Mesenchymal stem cell (in vitro differentiated cells and primary cell): Measurements from ENCODE around the gene ARG2.

ENCODE experiments used
- DNase-seq: peaks from one replicate; pipeline ENCODE4 v3.0.0-alpha.2; 2013
- H2AFZ ChIP-seq: one replicate; pipeline ENCODE4 v1.6.1; 2013; ENCODE audit warnings: low read depth, mild to moderate bottlenecking, control low read depth, inconsistent platforms, low read length, moderate library complexity
- H2AK5ac ChIP-seq: 2 replicates; pipeline ENCODE4 v1.6.1; 2013; ENCODE audit warnings: low read length, moderate library complexity, mild to moderate bottlenecking, inconsistent platforms; ENCODE audit not compliant: severe bottlenecking
- H2BK120ac ChIP-seq: one replicate; pipeline ENCODE4 v1.6.1; 2013; ENCODE audit warnings: low read depth, mild to moderate bottlenecking, inconsistent platforms, low read length, moderate library complexity
- H2BK12ac ChIP-seq, 2 experiments: one replicate each; pipeline ENCODE4 v1.6.1; 2013; ENCODE audit warnings: inconsistent platforms in 2 of 2, low read length in 2 of 2, mild to moderate bottlenecking in 2 of 2, moderate library complexity in 2 of 2, control low read depth in 1 of 2
- H2BK15ac ChIP-seq: one replicate; pipeline ENCODE4 v1.6.1; 2013; ENCODE audit warnings: mild to moderate bottlenecking, low read depth, inconsistent platforms; ENCODE audit not compliant: poor library complexity, severe bottlenecking
- H2BK5ac ChIP-seq: 2 replicates; pipeline ENCODE4 v1.6.1; 2013; ENCODE audit warnings: low read depth, mild to moderate bottlenecking, low read length, control low read depth, inconsistent platforms; ENCODE audit not compliant: poor library complexity, severe bottlenecking
- H3K14ac ChIP-seq, 2 experiments: one replicate each; pipeline ENCODE4 v1.6.1; 2013; ENCODE audit warnings: inconsistent platforms in 2 of 2, low read length in 2 of 2, control low read depth in 1 of 2, mild to moderate bottlenecking in 1 of 2, moderate library complexity in 1 of 2
- H3K18ac ChIP-seq, 2 experiments: one replicate each; pipeline ENCODE4 v1.6.1; 2013; ENCODE audit warnings: inconsistent platforms in 2 of 2, low read length in 2 of 2, control low read depth in 1 of 2, low read depth in 1 of 2, mild to moderate bottlenecking in 1 of 2
- H3K23ac ChIP-seq, 2 experiments: one replicate each; pipeline ENCODE4 v1.6.1; 2013; ENCODE audit warnings: inconsistent platforms in 2 of 2, low read length in 2 of 2, mild to moderate bottlenecking in 2 of 2, moderate library complexity in 2 of 2, control low read depth in 1 of 2
- H3K27ac ChIP-seq: 2 replicates; pipeline ENCODE4 v1.5.1; 2013; ENCODE audit warnings: mild to moderate bottlenecking, moderate library complexity, low read length, control low read depth, inconsistent platforms; ENCODE audit not compliant: poor library complexity, severe bottlenecking
- H3K27me3 ChIP-seq, 2 experiments: 2 replicates each; pipeline versions ENCODE4 v1.6.1 to v1.7.0; 2013; ENCODE audit warnings: low read length in 2 of 2, mild to moderate bottlenecking in 2 of 2, moderate library complexity in 2 of 2, control low read depth in 1 of 2, inconsistent platforms in 1 of 2; ENCODE audit not compliant: control insufficient read depth in 1 of 2, insufficient read depth in 1 of 2
- H3K36me3 ChIP-seq, 2 experiments: 2 replicates each; pipeline versions ENCODE4 v1.6.1 to v1.7.0; 2013; ENCODE audit warnings: low read length in 2 of 2, control low read depth in 1 of 2, inconsistent platforms in 1 of 2, low read depth in 1 of 2, mild to moderate bottlenecking in 1 of 2; ENCODE audit not compliant: insufficient read depth in 2 of 2, control insufficient read depth in 1 of 2
- H3K4ac ChIP-seq, 2 experiments: one replicate each; pipeline ENCODE4 v1.6.1; 2013; ENCODE audit warnings: inconsistent platforms in 2 of 2, low read length in 2 of 2, mild to moderate bottlenecking in 2 of 2, moderate library complexity in 2 of 2, control low read depth in 1 of 2, low read depth in 1 of 2
- H3K4me1 ChIP-seq: 2 replicates; pipeline ENCODE4 v1.6.1; 2013; ENCODE audit warnings: low read depth, low read length, control low read depth; ENCODE audit not compliant: control insufficient read depth, insufficient read depth
- H3K4me2 ChIP-seq: 2 replicates; pipeline ENCODE4 v1.6.1; 2013; ENCODE audit warnings: low read length, mild to moderate bottlenecking, inconsistent platforms; ENCODE audit not compliant: poor library complexity, severe bottlenecking
- H3K4me3 ChIP-seq, 2 experiments: 2 replicates each; pipeline versions ENCODE4 v1.5.1 to v1.7.0; 2013; ENCODE audit warnings: low read length in 2 of 2, mild to moderate bottlenecking in 2 of 2, control low read depth in 1 of 2, low read depth in 1 of 2; ENCODE audit not compliant: insufficient read depth in 1 of 2
- H3K79me1 ChIP-seq: replicated peaks from 2 replicates; pipeline ENCODE4 v1.6.1; 2013; ENCODE audit warnings: mild to moderate bottlenecking, control low read depth, low read length, inconsistent platforms; ENCODE audit not compliant: poor library complexity, severe bottlenecking
- H3K9ac ChIP-seq: 2 replicates; pipeline ENCODE4 v1.7.0; 2013; ENCODE audit warnings: mild to moderate bottlenecking, low read length, moderate library complexity
- H3K9me3 ChIP-seq: 2 replicates; pipeline ENCODE4 v1.7.0; 2013; ENCODE audit warnings: mild to moderate bottlenecking, low read length; ENCODE audit not compliant: control insufficient read depth
- H4K8ac ChIP-seq: one replicate; pipeline ENCODE4 v1.6.1; 2013; ENCODE audit warnings: inconsistent platforms, mild to moderate bottlenecking, low read length, moderate library complexity
- H4K91ac ChIP-seq: one replicate; pipeline ENCODE4 v1.6.1; 2013; ENCODE audit warnings: mild to moderate bottlenecking, low read length, inconsistent platforms
- WGBS: methylation state at CpG from one replicate; pipeline ENCODE4 v1.1.7; 2013; ENCODE audit warnings: mixed read lengths; 5-methylcytosine and 5-hydroxymethylcytosine counted together

Gene ARG2

DNA sequence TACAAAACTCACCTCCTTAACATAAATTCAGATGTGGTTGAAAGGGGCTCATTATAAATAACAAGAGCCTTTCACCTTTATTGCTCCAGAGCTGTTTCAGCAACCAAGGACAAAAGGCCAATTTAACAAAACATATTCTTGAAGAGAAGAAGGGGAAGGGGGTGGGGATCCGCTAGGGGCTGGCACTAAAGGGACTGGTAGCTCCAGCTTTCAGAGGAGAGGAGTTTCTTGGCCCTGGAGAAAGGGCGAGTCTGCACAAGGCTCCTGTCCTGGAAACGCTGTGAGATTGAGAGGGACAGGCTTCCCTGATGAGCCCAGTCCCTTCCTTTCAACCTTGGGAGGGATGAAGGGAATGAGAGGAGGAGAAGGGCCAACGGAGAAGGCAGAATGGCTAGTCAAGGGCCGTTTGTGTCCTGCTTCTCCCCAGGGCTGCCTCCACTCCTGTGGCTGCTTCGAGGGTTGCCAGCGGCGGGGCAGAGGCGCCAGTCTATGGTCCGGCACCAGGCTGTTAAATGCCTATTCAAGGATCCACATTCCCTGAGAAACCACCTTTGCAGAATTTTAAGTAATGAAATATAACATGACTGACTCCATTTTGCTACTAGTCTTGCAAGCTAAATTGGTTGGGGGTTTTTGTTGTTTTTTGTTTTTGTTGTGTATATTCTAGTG, 9.9 kb upstream of the ARG2 start:
- Histone ChIP-seq H2BK12ac (no peak overlapping the region), H2AFZ (no peak overlapping the region), H2BK120ac (no peak overlapping the region), H2BK5ac (no peak overlapping the region), H3K79me1 (no peaks in the 10 kb centered on the region), H4K8ac (no peak overlapping the region), H3K36me3 (no peaks in the 10 kb centered on the region), H3K4me1 (peaks cover 1% of the 10 kb centered on the region), H2BK15ac (no peak overlapping the region), H2AK5ac (no peak overlapping the region), H3K27ac (no peak overlapping the region), H3K4me2 (no peak overlapping the region), H3K14ac (no peak overlapping the region), H3K23ac (no peak overlapping the region), H3K27me3 (peaks cover 8 to 35% of the 10 kb centered on the region in 2 experiments), H3K4me3 (no peak overlapping the region), H3K9ac (no peak overlapping the region), H3K9me3 (no peaks in the 10 kb centered on the region), H3K4ac (no peak overlapping the region), H4K91ac (no peak overlapping the region), H3K18ac (no peak overlapping the region)
- whole genome bisulfite sequencing, result 79% methylated on average over 10 of the region's 10 CpGs
- no peak for DNase-seq

GRCh38 chr14:67610491-67610890, 9.2 kb upstream of the ARG2 start:
- H3K4me3 ChIP-seq, result no peak overlapping the region
- no peaks in the 10 kb centered on the region for H3K9me3 ChIP-seq
- H3K18ac ChIP-seq, result no peak overlapping the region
- H3K23ac ChIP-seq, result no peak overlapping the region
- H2BK120ac ChIP-seq, result no peak overlapping the region
- H3K79me1 ChIP-seq, result no peaks in the 10 kb centered on the region
- no peak overlapping the region for H2AK5ac ChIP-seq
- H4K8ac ChIP-seq, result no peak overlapping the region
- no peak overlapping the region for H3K27ac ChIP-seq
- H2BK5ac ChIP-seq, result no peak overlapping the region
- no peak overlapping the region for H2BK12ac ChIP-seq
- no peak overlapping the region for H3K9ac ChIP-seq
- peak overlapping the region; percentile 29 for H3K4me2 ChIP-seq
- no peak overlapping the region for H2AFZ ChIP-seq
- H3K14ac ChIP-seq, result no peak overlapping the region
- peaks cover 1% of the 10 kb centered on the region for H3K4me1 ChIP-seq
- no peak overlapping the region for H3K4ac ChIP-seq
- H2BK15ac ChIP-seq, result no peak overlapping the region
- H4K91ac ChIP-seq, result no peak overlapping the region
- 56% methylated on average over 1 of the region's 1 CpG for WGBS
- H3K36me3 ChIP-seq, result no peaks in the 10 kb centered on the region
- DNase-seq, result no peak
- H3K27me3 ChIP-seq, result peaks cover 8 to 35% of the 10 kb centered on the region in 2 experiments

DNA sequence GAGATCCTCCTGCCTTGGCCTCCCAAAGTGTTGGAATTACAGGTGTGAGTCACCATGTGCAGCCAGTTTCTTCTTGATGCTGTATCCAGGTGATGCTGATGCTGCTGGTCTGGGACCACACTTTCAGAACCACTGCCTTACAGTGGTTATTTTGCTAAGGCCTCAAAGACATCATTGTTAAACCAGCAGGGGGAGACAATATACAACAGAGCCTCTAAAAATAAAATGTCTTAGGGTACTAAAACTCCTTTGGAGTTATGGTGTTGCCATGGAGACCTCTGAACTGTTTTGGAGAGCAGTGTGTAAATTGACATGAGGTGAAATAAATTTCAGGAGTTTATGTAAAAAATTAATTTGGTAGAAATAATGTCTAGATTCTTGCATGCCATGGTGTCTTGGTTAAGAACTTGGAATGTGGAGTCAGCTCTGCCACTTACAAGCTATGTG, 1.1 kb upstream of the ARG2 start:
- peak overlapping the region; percentile 86 for H3K9ac ChIP-seq
- H4K8ac ChIP-seq, result no peak overlapping the region
- H3K4ac ChIP-seq, result no peak overlapping the region
- H4K91ac ChIP-seq, result no peak overlapping the region
- no peak overlapping the region for H2BK120ac ChIP-seq
- no peak overlapping the region for H3K27ac ChIP-seq
- H3K36me3 ChIP-seq, result no peaks in the 10 kb centered on the region
- H2BK12ac ChIP-seq, result no peak overlapping the region
- no peak overlapping the region for H3K4me3 ChIP-seq
- no peak overlapping the region for H2AFZ ChIP-seq
- DNase-seq, result peak; percentile 92
- H3K27me3 ChIP-seq, result peaks cover 0 to 9% of the 10 kb centered on the region in 2 experiments
- H3K4me2 ChIP-seq, result no peak overlapping the region
- H3K23ac ChIP-seq, result no peak overlapping the region
- no peak overlapping the region for H2BK15ac ChIP-seq
- H2AK5ac ChIP-seq, result no peak overlapping the region
- H3K79me1 ChIP-seq, result no peaks in the 10 kb centered on the region
- no peak overlapping the region for H2BK5ac ChIP-seq
- no peak overlapping the region for H3K18ac ChIP-seq
- H3K9me3 ChIP-seq, result no peaks in the 10 kb centered on the region
- H3K4me1 ChIP-seq, result peaks cover 8% of the 10 kb centered on the region
- H3K14ac ChIP-seq, result no peak overlapping the region

DNA sequence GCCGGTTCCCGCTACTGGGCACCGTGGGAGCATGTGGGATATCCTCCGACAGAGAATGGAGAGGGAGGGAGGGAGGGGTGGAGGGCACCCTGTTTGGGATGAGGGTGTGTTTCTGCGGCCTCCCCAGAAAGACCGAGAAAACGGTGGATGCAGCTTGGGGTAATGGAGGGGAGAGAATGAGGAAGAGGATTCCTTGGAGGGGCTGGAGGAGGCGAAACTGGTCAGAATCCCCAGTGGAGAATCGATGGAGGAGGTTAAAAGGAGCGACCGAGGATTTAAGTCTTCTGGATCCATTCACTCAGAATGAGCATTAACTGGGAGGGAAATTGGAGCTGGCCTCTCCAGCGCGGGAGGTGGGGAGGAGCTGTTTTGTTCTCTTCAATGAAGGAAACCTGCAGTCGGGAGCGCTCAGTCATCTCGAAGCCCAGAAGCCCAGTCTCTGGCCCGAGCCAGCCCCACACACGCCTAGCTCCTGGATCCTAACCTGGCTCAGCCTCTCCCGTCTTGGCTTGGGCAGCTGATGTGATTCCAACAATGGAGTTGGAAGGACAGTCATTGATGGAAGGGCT, 581 bp downstream of the ARG2 start:
- Histone ChIP-seq H3K23ac (peak overlapping the region in 1 of 2 experiments; percentile 11), H3K27me3 (no peaks in the 10 kb centered on the region), H2BK5ac (no peak overlapping the region), H2AK5ac (no peak overlapping the region), H3K9ac (peak overlapping the region; percentile 86), H2BK12ac (peak overlapping the region in 1 of 2 experiments; percentile 84), H3K4me3 (peak overlapping the region; percentile 72 to 85), H3K9me3 (no peaks in the 10 kb centered on the region), H3K36me3 (no peaks in the 10 kb centered on the region), H2BK120ac (no peak overlapping the region), H3K14ac (no peak overlapping the region), H4K91ac (no peak overlapping the region), H3K4me1 (peaks cover 8% of the 10 kb centered on the region), H3K27ac (no peak overlapping the region), H2AFZ (peak overlapping the region; percentile 87), H3K18ac (peak overlapping the region in 1 of 2 experiments; percentile 54), H2BK15ac (no peak overlapping the region), H3K4ac (no peak overlapping the region), H3K4me2 (peak overlapping the region; percentile 97), H4K8ac (no peak overlapping the region), H3K79me1 (no peaks in the 10 kb centered on the region)
- peak; percentile 23 for DNase-seq
- 4% methylated on average over 19 of the region's 19 CpGs for WGBS
